Activated CD4-positive, alpha-beta T cell treated with anti-CD3 and anti-CD28 coated beads, Interleukin-2, amount 50 U/mL, for 4 hours (primary cell): ENCODE measurements around the gene CALD1.

Experiments used
- DNase-seq, 2 experiments: peaks; one replicate each; pipeline ENCODE4 v3.0.0-alpha.2; 2020

Gene CALD1

DNA sequence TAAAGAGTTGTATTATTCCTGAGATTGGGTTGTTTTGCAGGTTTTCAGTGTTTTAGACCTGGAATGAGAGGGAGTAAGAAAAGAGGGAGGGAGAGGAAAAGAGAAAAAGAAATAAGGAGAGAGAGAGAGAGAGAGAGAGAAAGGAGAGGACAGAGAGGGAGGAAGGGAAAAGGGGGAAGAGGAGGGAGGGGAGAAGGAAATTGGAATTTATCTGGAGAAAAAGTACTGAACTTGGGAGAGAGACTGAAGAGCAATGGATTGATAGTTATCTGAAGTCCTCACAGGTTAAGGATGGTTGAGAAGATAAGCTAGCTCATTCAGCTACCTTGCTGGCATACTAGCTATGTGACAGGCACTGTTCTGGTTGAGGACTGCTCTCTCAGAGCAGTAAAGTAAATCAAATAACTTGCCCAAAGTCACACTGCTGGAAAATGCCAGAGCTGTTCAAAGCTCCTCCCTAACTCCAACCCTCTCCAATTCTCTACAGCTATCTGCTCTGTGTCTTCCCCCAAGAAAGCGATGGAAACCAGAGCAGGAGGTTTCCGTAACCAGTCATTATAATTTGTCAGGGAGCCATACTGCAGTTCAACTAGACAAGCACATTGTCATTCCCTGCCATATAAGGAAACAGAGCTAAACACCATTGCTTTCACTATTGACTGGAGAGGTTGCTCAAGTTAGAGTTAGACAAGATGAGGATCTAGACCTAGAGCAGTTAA, 10.7 kb downstream of the CALD1 start:
- no peak for DNase-seq

GRCh38 chr7:134792968-134793367, 13.5 kb downstream of the CALD1 start:
- no peak for DNase-seq

DNA sequence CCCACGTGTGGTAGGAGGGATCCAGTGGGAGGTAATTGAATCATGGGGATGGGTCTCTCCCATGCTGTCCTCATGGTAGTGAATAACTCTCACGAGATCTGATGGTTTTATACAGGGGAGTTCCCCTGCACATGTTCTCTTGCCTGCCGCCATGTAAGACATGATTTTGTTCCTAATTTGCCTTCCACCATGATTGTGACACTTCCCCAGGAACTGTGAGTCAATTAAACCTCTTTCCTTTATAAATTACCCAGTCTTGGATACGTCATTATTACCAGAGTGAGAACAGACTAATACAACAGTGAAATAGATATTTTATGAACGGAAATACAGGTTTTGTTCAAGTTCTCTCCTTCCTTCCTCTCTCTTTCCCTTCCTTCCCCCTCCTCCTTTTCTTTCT, 15.8 kb downstream of the CALD1 start:
- no peak for DNase-seq

DNA sequence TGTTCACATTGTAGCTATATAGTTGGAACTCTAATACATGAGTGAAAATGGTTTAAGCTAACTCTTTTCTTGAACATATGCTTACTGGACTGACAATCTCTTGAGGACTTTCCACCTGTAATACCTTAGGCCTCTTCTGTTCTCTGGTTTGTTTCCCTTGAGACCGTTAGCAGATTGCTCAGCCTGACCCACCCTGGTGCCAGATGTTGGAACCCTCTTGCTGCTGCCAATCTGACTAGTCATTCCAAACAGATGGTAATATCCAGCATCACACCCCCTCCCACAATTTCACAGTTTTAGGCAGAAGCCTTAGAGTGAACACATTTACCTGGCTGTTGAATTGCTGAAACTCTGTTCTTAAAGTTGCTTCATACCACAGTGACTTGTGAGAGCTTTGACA, 18.7 kb downstream of the CALD1 start:
- no peak for DNase-seq

- no peak for DNase-seq
Measured at GRCh38 chr7:134799377-134799776, 19.9 kb downstream of the CALD1 start.

DNA sequence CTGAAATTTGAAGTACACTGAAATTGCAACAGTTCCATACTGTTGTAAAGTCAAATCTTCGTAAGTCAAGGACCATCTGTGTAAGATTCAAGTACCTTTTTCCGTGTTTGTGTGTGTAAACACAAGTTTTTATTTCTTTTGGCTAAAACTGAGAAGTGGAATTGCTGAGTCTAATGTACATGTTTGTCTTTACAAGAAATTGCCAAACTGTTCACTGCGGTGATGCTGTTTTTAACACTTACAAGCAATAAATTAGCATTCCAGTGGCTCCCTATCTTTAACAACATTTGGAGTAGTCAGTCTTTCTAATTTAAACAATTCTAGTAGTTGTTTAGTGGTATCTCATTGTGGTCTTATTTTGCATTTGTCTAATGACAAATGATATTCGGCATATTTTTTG, 23.3 kb downstream of the CALD1 start:
- DNase-seq = no peak

DNA sequence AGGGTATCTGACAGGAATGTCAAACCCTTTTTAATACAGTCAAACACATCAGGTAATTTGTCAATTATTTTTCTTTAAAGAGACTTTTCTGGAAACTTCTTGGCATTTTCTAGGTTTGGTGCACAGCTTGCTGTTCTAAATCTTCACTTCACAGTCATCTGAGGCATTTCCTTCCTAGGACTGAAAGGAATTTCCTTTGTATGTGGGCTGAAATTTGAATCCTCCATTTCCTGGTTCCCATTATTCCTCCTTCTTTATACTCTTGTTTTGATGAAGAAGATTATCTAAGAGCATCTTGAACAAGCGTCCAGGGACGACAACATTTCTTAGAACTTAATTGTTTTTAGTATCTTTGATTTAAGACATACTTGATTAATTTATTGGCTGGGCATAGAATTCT, 24.9 kb downstream of the CALD1 start:
- DNase-seq = no peak

- no peak for DNase-seq
Measured at GRCh38 chr7:134804854-134805253, 25.4 kb downstream of the CALD1 start.

- DNase-seq = no peak
Measured at GRCh38 chr7:134806197-134806596, 26.8 kb downstream of the CALD1 start.

GRCh38 chr7:134809616-134810015, 30.2 kb downstream of the CALD1 start:
- DNase-seq = no peak

GRCh38 chr7:134811765-134812164, 32.3 kb downstream of the CALD1 start:
- DNase-seq = no peak

DNA sequence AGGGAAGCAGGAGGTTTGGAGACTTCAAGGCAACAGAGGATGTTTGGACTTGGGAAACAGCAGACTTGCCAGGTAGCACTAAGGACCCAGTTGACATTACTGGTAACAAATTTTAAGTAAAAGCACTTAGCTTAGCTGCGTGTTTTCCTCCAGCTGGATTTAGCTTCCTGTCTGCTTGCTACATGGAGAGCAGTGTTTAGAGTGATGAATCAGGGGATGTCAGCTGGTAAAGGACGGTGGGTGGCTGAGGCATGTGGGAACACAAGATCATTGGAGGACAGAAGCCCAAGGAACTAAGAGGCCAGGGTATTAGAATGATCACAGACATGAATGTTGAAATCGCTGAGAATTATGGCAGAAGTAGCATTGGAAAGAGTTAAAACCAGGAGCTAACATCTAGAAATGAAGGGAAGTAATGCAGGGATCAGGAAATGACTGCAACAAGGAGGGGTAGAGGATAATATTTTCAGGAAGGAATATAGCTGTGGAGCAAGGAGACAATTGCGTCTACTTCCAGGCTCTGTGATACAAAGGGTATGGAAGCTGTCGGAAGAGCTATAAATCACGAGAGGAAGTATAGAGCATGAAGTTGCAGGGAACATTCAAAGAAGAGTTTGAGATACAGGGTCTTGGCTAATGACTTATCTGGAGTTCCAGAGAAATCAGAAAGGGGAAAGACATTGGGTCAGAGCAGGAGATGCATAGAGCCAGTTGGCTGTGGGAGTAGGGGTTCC, 34.4 kb downstream of the CALD1 start:
- DNase-seq = no peak

- no peak for DNase-seq
Measured at GRCh38 chr7:134814730-134815364, 35.4 kb downstream of the CALD1 start.

- DNase-seq = no peak
Measured at GRCh38 chr7:134818613-134819345, 39.3 kb downstream of the CALD1 start.

GRCh38 chr7:134819401-134819800, 40.0 kb downstream of the CALD1 start:
- no peak for DNase-seq

DNA sequence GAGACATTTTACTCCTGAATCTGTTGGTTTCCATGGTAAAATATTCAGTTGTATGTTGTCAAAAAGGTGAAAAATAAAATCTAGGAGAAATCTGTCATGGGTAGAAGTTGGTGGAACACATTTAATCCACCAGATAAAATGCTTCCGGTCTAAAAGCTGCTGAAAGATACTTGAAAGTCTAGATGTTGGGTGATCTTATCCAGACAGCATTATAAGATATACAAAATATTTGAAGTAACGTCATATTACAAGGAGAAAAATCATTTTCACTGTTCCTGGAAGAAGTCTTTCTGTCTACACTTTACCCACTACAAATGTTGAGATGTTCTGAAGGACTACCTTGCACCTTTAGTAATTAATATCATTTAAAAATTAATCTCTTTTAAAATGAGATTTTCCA, 40.9 kb downstream of the CALD1 start:
- no peak for DNase-seq

DNA sequence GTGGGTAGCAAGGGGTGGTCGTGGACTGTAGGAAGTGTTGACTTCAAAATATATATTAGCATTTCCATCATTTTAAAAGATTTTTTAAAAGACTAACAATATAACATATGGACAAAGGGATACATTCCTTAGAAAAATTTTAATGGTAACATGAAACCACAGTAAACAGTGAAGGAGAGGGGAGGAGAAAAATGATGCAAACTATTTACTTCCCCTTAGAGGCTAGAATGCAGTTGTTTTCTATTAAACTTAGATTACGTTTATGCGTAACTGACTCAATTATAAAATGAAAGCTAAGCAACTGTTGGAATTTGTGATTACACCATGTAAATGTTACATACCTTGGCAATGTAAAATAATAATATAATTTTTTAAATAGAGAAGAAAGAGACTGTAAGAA, 41.3 kb downstream of the CALD1 start:
- no peak for DNase-seq

- DNase-seq = no peak
Measured at GRCh38 chr7:134823400-134823799, 44.0 kb downstream of the CALD1 start.

DNA sequence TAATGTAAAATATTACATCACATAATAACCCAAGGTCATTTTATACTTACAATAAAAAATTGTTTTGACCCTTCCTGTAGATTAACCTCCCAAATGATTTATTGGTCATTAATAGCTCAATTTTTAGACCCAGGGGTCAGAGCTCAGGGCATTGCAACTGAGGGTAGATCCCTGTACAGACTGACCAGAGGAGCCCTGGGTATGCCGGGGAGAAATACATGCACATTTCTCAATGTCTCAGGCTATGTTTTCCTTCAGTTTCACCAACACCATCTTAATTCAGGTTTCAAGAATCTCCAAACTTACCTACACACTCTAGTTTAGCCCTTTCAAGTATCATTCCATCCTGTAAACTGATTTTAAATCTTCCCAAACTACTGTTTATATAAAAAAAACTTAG, 46.2 kb downstream of the CALD1 start:
- DNase-seq = no peak

DNA sequence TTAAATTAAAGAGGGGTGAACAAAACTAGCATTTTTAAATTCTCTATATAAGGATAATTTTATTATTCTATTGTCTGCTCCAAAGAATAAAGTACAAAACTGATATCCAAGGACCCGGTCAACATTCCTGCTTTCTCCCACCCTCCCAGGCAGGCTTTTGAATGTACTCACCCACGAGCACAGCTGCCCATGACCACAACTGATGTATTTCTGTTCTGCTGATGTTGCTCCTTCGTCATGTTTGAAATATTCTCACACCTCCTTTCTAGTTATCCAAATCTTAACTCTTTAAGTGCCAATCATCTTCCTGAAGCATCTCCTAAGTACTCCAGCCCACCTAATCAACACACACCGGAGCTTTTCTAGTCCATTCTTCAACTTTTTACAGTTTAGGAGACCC, 46.7 kb downstream of the CALD1 start:
- DNase-seq = no peak

- DNase-seq = no peak
Measured at GRCh38 chr7:134827436-134827835, 48.0 kb downstream of the CALD1 start.

DNA sequence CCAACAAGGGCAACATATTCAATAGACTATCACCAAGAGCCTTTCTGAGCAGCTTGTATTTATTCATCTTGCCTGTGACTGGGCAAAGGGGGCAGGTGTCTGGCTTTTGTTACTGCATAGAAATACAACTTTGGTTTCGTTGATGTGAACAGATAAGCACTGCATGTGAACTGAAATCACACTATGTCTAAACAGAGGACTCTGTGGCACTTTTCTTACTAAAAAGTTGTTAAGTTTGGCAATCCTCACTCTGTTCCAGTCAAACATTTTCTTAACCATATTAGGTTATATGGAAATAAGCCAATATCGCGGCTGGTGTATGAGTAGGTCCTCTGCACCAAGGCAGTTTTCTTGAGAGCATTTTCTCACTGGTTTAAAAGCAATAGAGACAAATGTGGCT, 48.5 kb downstream of the CALD1 start:
- DNase-seq = no peak

DNA sequence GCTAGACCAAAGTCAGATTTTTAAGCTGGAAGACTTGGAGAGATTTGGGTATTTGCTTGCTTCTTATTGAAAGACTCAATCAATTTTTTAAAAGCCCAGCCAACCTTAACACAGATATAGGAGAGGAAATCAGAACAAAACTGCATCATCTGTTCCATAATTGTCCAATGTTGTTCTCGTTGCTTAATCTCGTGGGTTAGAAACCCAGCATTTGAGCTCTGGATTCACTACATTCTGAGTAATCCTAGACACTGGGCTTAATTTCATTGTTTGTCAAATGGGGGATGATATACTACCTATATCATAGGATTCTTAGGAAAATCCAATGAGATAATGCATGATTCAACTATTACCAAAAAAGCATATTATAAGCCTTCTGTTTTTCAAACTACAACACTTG, 48.9 kb downstream of the CALD1 start:
- DNase-seq = no peak
